Upper lobe of right lung (tissue), 1 donor: ENCODE measurements around the gene SIAH3. TPM values are rescaled to one million over a fixed set of nuclear protein-coding genes. Genes with fewer than 3 reads are reported as not detected.

ENCODE experiments used
- ATAC-seq: fragments of 200-7000 bp; cut with Tn5 transposase; one replicate; pipeline ENCODE4 v1.9.1; 2020; ENCODE audit warnings: mild to moderate bottlenecking, moderate library complexity
- DNase-seq: peaks from one replicate; pipeline ENCODE4 v3.0.0-alpha.2; 2020
- H3K27ac ChIP-seq: fragments of 200-600 bp; one replicate; pipeline ENCODE4 v1.8.0; 2022
- H3K27me3 ChIP-seq: fragments of 200-600 bp; one replicate; pipeline ENCODE4 v1.8.0; 2022; ENCODE audit warnings: mild to moderate bottlenecking
- H3K36me3 ChIP-seq: fragments of 200-600 bp; one replicate; pipeline ENCODE4 v1.8.0; 2022
- H3K4me1 ChIP-seq: fragments of 200-600 bp; one replicate; pipeline ENCODE4 v1.8.0; 2022
- H3K4me3 ChIP-seq: fragments of 200-600 bp; one replicate; pipeline ENCODE4 v1.8.0; 2022; ENCODE audit warnings: mild to moderate bottlenecking
- H3K9me3 ChIP-seq: fragments of 200-600 bp; one replicate; pipeline ENCODE4 v1.8.0; 2022
- intact Hi-C: fragments of 100-400 bp; cut with DNase I; formaldehyde crosslinking; loops from one replicate; pipeline ENCODE4 v1.11.0; 2022
- long read RNA-seq: library from polyadenylated mRNA; unstranded; transcript quantifications from one replicate; pipeline ENCODE4 v2.0.0, GENCODE V29; 2021
- total RNA-seq: library from RNA; stranded (reverse); fragmentation: NEBNext Ultra II Directional; extraction: Animal tissue kit (Norgen Biotek cat#: 25700); gene quantifications from one replicate; pipeline ENCODE4 v1.2.1, GENCODE V29; 2021
- TF ChIP-seq, protein P1 (sequence below): fragments of 200-600 bp; IDR thresholded peaks from one replicate; pipeline ENCODE4 v1.8.0; 2022; ENCODE audit warnings: antibody characterized with exemption
- donor health status: DM: no; HTN: yes; CAD: no; lungs with severe emphysema.

SIAH3 gene, protein sequence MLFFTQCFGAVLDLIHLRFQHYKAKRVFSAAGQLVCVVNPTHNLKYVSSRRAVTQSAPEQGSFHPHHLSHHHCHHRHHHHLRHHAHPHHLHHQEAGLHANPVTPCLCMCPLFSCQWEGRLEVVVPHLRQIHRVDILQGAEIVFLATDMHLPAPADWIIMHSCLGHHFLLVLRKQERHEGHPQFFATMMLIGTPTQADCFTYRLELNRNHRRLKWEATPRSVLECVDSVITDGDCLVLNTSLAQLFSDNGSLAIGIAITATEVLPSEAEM
- total RNA-seq: not detected
- long read RNA-seq: 0 reads

DNA sequence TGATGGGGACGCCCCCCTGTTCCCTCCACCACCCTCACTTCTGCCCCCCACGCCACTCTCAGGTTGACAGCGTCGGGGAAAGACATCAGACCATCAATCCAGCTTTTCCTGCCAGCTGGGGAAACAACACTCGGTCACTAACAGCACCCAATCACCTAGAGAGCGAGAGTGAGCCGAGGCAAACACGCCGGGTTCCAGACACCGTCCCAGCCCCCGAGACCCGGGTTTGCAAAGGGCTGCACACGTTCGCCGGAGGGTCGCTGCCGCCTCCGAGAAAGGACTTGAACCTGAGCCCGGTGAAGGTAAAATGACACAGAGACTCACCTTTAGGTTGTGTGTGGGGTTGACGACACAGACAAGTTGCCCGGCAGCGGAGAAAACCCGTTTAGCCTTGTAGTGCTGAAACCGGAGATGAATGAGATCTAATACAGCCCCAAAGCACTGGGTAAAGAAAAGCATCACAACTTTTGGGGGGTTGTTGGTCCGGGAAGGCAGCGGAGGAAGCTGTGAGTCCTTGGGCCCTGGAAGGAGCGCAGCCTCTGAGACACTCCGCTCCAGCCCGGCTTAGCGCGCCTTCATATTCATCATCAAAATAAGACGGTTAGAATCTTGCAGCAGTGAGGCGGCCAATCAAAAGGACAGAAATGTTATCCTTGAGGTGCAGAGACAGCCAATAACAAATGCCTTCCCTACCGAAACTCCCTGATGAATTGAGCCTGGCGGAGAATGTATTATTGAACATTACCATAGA, at the start of gene SIAH3:
Gene SIAH3, minus strand, starts transcription at position 583 of the 751 bp plus-strand sequence. Its CDS starts 124 bp downstream, at position 459.
- Histone ChIP-seq H3K27ac (no peak within 1 kb of the TSS), H3K36me3 (no peaks in the 10 kb centered on the region), H3K27me3 (peaks cover 24% of the 10 kb centered on the region), H3K4me1 (peaks cover 15% of the 10 kb centered on the region), H3K4me3 (peak within 1 kb of the TSS; percentile 13), H3K9me3 (no peaks in the 10 kb centered on the region)
- ATAC-seq: no peak
- no peak for DNase-seq
- intact Hi-C loops: no loop called here
- TF ChIP-seq, protein P1, sequence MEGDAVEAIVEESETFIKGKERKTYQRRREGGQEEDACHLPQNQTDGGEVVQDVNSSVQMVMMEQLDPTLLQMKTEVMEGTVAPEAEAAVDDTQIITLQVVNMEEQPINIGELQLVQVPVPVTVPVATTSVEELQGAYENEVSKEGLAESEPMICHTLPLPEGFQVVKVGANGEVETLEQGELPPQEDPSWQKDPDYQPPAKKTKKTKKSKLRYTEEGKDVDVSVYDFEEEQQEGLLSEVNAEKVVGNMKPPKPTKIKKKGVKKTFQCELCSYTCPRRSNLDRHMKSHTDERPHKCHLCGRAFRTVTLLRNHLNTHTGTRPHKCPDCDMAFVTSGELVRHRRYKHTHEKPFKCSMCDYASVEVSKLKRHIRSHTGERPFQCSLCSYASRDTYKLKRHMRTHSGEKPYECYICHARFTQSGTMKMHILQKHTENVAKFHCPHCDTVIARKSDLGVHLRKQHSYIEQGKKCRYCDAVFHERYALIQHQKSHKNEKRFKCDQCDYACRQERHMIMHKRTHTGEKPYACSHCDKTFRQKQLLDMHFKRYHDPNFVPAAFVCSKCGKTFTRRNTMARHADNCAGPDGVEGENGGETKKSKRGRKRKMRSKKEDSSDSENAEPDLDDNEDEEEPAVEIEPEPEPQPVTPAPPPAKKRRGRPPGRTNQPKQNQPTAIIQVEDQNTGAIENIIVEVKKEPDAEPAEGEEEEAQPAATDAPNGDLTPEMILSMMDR: no peak

DNA sequence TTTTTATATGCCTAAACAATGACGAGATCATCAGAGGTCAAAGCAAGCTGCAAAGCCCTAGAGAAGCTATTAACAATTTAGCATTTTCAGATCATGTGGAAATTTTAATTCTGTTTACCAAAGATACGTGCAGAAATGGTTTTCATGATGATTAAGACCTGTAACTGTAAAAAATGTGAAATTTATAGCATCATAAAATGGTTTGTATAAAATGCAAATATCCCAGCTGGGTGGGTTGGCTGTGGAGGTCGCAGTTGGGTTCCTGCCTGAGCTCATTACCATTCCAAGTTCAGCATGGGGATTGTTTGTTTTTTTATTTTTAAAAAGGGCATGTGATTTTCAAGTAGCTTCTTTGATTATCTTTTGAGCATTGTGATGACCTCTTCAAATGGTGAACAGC, 47.9 kb upstream of the SIAH3 start:
- intact Hi-C loops: no loop called here
- H3K36me3 ChIP-seq: no peaks in the 10 kb centered on the region
- no peak overlapping the region for H3K4me3 ChIP-seq
- DNase-seq (no peak), ATAC-seq (no peak)
- TF ChIP-seq, protein P1: no peak
- H3K9me3 ChIP-seq: no peaks in the 10 kb centered on the region
- no peak overlapping the region for H3K27ac ChIP-seq
- H3K4me1 ChIP-seq: no peaks in the 10 kb centered on the region
- no peaks in the 10 kb centered on the region for H3K27me3 ChIP-seq

DNA sequence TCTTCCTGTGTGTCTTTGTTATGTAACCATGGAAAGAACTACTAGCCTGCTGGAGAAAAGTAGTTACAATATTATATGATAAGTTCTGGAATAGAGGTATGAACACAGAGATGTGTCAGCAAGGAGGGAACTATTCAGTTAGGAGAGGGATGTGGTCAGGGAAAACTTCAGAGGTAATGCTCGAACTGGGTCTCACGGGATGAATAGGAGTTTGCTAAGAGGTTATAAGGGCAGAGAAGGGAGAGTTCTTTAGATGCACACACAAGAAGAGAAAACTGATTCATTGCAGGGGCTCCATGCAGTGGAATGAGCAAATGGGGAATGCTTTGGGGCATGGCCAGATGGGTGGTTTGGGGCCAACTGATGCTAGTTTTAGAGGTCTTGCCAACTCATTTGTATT, 46.0 kb upstream of the SIAH3 start:
- no peaks in the 10 kb centered on the region for H3K9me3 ChIP-seq
- H3K27me3 ChIP-seq: no peaks in the 10 kb centered on the region
- no peak for DNase-seq
- no peak for ATAC-seq
- H3K4me1 ChIP-seq: no peaks in the 10 kb centered on the region
- H3K36me3 ChIP-seq: no peaks in the 10 kb centered on the region
- intact Hi-C loops: no loop called here
- H3K27ac ChIP-seq: no peak overlapping the region
- H3K4me3 ChIP-seq: no peak overlapping the region
- TF ChIP-seq, protein P1: no peak

DNA sequence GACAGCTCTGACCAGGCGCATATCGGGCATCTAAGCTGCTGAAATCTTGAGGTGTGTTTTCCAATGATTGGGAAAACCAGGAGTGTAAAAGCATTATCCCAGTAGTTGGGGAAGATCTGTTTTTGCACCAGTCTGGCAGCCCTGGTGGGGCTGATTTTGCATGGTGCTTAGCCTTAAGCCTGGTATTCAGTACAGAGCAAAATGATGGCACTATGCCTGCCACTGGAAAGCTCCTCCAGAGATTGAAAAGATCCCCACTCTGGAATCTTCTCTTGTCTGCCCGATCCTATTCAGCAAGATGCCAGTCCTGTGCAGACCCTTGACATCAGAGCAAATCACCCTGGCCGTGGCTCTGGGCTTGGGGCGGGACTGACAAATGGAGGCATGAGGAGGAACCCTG, 44.7 kb upstream of the SIAH3 start:
- H3K36me3 ChIP-seq: no peaks in the 10 kb centered on the region
- no peaks in the 10 kb centered on the region for H3K9me3 ChIP-seq
- ATAC-seq (no peak), DNase-seq (no peak)
- no peak overlapping the region for H3K4me3 ChIP-seq
- H3K27me3 ChIP-seq: no peaks in the 10 kb centered on the region
- no peaks in the 10 kb centered on the region for H3K4me1 ChIP-seq
- intact Hi-C loops: no loop called here
- H3K27ac ChIP-seq: no peak overlapping the region
- TF ChIP-seq, protein P1: no peak

DNA sequence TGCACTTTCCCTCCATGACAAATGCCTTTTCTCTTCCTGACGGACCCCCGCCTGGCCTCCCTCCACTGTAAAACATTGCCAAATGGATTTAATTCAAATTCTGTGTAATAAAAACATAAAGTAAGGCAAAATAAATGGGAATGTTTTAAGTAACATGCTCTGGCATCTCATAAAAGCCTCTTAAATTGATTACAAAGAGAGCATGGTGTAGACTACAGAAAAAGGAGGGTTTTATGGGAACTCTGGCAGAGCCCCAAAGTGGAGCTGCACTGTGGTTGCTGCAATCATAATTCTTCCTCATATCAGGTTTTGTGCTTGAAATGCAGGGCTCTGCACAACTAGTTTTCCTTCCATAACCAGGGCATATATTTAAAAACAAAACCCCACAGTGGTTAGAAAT, 44.3 kb upstream of the SIAH3 start:
- no peak for ATAC-seq

More for the DNA sequence above, 44.3 kb upstream of the SIAH3 start:
- no peak for DNase-seq
- TF ChIP-seq, protein P1: no peak
- intact Hi-C loops: no loop called here
- Histone ChIP-seq H3K27me3 (no peaks in the 10 kb centered on the region), H3K27ac (no peak overlapping the region), H3K36me3 (no peaks in the 10 kb centered on the region), H3K4me1 (no peaks in the 10 kb centered on the region), H3K4me3 (no peak overlapping the region), H3K9me3 (no peaks in the 10 kb centered on the region)
